GM19452 (cell line): Measurements from ENCODE around the gene RBM4.

Source experiments
- ATAC-seq: cut with Tn5 transposase; IDR thresholded peaks from one replicate; pipeline ENCODE4 v1.9.1; 2021; ENCODE audit not compliant: unreplicated experiment

Gene RBM4

GRCh38 chr11:66649903-66650302 lies 11.4 kb downstream of the RBM4 start:
- ATAC-seq, result no peak

GRCh38 chr11:66651016-66651415 lies 12.5 kb downstream of the RBM4 start:
- no peak for ATAC-seq

GRCh38 chr11:66652651-66653050 lies 14.1 kb downstream of the RBM4 start:
- ATAC-seq, result no peak

GRCh38 chr11:66653123-66653522 lies 14.6 kb downstream of the RBM4 start:
- ATAC-seq, result no peak

GRCh38 chr11:66659763-66660162 lies 21.3 kb downstream of the RBM4 start:
- ATAC-seq, result no peak

GRCh38 chr11:66663741-66664296 lies 25.3 kb downstream of the RBM4 start:
- no peak for ATAC-seq

- ATAC-seq, result no peak
Measured at GRCh38 chr11:66665369-66665768, 26.9 kb downstream of the RBM4 start.

GRCh38 chr11:66670816-66671215 lies 32.3 kb downstream of the RBM4 start:
- ATAC-seq, result no peak

- no peak for ATAC-seq
Measured at GRCh38 chr11:66674964-66675602, 36.6 kb downstream of the RBM4 start.

GRCh38 chr11:66676282-66676919 lies 37.9 kb downstream of the RBM4 start:
- no peak for ATAC-seq

GRCh38 chr11:66676931-66677598 lies 38.6 kb downstream of the RBM4 start:
- no peak for ATAC-seq

GRCh38 chr11:66677599-66678375 lies 39.3 kb downstream of the RBM4 start, which contains the start of gene RBM4B:
Gene RBM4B (minus strand): TSS chr11:66677887. CDS start chr11:66677079, 808 bp downstream.
- peak; percentile 88 for ATAC-seq

- no peak for ATAC-seq
Measured at GRCh38 chr11:66680966-66681645, 42.6 kb downstream of the RBM4 start.

- no peak for ATAC-seq
Measured at GRCh38 chr11:66683877-66684276, 45.4 kb downstream of the RBM4 start.

GRCh38 chr11:66684635-66685034 lies 46.1 kb downstream of the RBM4 start:
- no peak for ATAC-seq

GRCh38 chr11:66685276-66686099 lies 47.0 kb downstream of the RBM4 start:
- ATAC-seq, result no peak

GRCh38 chr11:66686100-66686785 lies 47.7 kb downstream of the RBM4 start:
- ATAC-seq, result no peak

- ATAC-seq, result no peak
Measured at GRCh38 chr11:66686801-66687750, 48.6 kb downstream of the RBM4 start.
